GM21723 (cell line): ENCODE results near the gene PTPN7.
"Not testable (repeated sequence)": the region's sequence is repeated elsewhere in the genome, so short reads cannot be mapped to it uniquely, and the experiment has no call there.

Experiments
- ATAC-seq: cut with Tn5 transposase; IDR thresholded peaks from one replicate; pipeline ENCODE4 v1.9.1; 2021; ENCODE audit warnings: mild to moderate bottlenecking, moderate library complexity; ENCODE audit not compliant: unreplicated experiment

The PTPN7 gene

DNA sequence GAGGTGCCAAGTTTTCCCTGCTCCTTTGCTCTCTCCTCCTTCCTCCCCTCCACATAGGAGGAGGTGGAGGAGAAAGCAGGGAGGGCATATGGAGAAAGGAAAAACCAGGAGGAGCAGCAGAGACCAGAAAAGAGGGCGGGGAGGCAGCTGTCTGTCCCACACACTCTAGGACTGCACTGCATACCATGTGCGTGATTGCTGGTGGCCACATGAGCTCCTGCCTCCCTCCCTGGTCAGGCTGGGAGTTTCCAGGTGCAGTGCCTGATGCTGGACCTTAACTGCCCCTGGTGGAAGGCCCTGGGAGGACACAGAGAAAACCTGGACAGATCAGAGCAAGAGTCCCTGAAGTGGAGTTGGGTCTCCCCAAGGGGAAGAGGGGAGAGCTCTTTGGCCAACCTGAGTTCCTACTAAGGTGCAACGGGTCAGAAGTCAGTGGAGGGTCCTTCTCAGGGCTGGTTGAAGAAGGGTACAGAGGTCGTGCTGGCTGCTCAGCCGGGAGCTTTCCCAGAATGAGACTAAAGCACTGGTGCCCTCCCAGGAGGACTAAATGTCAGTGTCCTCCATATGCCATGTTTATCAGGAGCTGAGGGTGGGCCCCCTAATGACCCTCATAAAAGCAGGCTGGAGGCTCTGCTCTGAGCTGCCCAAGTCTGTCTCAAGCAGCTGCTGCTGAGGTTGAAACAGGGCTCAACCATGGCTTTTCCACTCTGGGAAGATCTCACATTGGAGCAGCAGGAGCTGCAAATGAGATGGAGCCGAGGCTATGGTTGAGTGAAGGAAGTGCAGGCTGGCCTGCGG lies 29.7 kb upstream of the PTPN7 start:
- ATAC-seq: no peak

DNA sequence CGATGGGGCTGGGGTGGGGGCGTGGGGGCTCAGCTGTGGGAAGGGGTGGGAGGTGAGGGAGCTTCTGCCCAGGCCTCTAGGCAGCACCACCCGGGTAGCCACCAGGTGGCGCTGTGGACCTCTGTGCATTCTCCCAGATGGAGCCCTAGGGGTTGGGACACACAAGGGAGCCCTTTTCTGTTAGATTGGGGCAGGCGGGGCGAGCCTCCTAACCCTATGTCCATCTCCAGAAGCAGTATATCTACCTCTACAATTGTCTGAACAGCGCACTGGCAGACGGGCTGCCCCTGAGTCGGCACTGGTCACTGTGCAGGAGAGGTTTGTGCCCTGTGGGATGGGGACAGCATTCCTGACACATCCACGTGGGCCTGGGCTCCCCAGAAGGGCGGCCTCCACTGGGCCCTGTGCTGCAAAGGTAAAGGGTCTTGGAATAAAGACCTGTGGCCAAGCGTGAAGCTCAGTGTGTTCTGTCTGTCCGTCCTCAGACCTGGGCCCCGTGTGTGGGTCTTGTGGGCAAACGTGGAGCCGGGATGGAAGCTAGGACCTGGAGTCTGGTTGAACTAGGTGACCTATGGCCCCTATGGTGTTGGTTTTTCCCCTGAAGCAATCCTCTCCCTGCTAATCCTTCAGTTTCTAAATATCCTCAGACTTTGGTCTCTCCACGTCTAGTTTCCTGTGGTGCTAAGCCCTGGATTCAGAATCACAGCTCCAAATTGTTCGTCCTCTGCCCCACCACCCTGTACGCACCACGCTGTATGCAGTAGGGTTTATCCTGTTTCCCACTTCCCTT lies 28.8 kb upstream of the PTPN7 start:
- ATAC-seq: peak; percentile 53

GRCh38 chr1:202187697-202188407 lies 27.4 kb upstream of the PTPN7 start:
- no peak for ATAC-seq

DNA sequence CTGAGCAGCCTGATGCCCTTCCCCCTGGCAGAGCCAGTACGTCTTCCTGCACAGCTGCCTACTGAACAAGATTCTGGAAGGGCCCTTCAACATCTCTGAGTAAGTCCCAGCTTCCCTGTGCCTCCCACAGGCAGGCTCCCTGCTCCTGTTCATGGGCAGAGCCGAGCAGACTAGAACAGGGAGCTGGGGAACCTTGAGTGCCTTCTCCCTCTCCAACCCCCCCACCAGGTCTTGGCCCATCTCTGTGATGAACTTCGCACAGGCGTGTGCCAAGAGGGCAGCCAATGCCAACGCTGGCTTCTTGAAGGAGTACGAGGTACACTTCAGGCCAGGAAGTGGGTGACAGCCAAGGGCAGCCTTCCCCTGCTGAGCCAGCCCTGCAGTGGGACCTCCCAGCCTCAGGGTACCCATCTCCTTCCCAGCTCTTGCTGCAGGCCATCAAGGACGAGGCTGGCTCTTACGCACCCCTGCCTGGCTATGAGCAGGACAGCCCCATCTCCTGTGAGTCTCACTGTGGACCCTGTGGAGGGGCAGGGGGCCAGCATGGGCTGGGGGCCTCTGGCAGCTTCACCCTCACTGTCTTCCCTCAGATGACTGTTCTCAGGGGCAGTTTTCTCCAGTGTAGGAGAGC lies 26.8 kb upstream of the PTPN7 start:
- ATAC-seq: no peak

DNA sequence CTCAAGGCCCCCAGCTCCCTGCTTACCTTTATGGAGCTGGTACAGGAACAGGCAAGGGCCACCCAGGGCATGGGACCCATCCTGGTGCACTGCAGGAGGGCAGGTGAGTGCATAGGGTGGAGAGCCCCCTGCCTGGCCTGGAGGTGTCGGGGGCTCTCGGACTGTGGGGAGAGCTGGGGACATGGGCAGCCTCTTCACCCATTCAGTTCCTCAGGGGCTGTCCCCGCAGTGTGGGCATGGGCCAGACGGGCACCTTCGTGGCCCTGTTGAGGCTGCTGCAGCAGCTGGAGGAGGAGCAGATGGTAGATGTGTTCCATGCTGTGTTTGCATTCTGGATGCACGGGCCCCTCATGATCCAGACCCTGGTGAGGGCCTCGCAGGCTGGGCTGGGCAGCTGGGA lies 25.9 kb upstream of the PTPN7 start:
- no peak for ATAC-seq

GRCh38 chr1:202184750-202185460 lies 24.5 kb upstream of the PTPN7 start:
- no peak for ATAC-seq

DNA sequence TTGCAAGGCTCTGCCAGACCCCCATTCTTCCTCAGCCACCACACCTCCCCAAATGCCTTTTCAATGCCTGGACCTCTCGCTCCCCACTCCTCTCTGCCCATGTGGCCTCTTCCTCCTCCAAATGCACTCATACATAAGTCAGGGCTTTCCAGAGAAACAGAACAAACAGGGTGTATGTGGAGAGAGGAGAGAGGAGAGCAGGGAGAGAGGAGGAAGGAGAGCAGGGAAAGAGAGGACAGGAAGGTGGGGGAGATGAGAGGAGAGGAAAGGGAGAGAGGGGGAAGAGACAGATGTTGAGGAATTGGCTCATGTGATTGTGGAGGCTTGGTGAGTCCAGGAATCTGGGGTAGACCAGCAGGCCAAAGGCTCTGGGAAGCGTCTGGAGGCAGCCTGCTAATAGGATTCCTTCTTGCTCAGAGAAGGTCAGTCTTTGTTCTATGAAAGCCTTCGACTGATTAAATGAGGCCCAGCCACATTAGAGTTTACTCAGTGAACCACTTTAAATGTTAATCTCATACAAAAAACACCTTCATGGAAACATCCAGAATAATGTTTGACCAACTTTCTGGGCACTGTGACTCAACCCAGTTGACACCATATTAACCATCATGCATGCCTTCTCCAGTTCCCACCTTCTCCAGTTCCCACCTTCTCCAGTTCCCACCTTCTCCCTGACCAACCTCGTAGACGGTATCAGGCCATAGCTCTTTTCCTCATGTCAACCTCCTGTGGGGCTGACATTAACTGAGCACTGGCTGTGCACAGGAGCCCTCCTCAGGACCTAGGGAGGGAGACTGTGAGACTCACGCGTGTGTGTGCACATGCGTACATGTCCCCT lies 21.9 kb upstream of the PTPN7 start:
- ATAC-seq: no peak

DNA sequence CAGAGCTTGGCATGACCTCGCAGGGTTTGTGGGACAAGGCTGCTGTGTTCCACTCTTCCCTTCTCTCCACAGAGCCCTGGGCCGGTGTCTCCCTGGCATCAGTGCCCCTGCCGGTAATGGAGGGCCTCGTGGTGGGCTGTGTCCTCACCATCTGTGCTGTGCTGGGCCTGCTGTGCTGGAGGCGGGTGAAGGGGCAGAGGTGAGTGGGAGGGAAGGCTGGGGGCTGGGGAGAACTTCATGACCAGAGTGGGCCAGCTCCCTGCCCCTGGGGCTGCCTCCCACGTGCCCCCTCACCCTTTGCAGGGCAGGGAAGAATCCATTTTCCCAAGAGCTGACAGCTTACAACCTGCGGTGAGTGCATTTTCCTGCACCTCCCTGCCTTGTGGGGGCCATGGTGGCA lies 21.2 kb upstream of the PTPN7 start:
- no peak for ATAC-seq

DNA sequence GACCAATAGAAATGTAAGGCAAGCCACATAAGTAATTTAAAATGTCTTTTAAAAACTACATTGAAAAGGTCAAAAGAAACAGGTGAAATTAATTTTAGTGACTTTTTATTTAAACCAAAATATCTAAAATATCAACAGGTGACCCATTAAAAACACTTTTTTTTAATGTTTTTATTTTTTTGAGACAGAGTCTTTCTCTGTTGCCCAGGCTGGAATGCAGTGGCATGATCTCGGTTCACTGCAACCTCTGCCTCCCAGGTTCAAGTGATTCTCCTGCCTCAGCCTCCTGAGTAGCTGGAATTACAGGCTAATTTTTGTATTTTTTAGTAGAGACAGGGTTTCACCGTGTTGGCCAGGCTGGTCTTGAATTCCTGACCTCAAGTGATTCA lies 20.3 kb upstream of the PTPN7 start:
- not testable (repeated sequence) for ATAC-seq

- ATAC-seq: no peak
Observed at GRCh38 chr1:202179828-202180750, 19.7 kb upstream of the PTPN7 start.

GRCh38 chr1:202176949-202177927 lies 16.8 kb upstream of the PTPN7 start:
- no peak for ATAC-seq

DNA sequence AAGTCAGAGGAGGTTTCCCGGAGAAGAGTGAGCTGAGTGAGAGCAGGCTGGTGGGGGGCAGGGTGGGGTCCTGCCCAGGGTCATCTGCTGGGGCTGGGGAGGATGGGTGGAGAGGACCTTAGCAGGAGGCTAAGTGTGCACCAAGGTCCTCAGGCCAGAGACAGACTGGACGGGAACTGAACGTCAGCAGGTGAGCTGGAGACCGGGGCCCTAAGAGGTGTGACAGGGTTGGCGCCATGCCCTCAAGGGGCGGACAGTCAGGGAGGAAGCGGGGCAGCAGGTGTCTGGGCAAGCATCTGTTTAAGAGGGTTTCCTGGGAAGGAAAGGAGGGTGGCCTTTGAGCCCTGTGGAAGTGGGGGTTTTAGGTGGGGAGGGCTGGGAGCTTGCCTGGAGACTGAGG lies 13.6 kb upstream of the PTPN7 start:
- no peak for ATAC-seq

- no peak for ATAC-seq
Observed at GRCh38 chr1:202172015-202172355, 11.6 kb upstream of the PTPN7 start.

- ATAC-seq: no peak
Observed at GRCh38 chr1:202171292-202172014, 11.1 kb upstream of the PTPN7 start.

GRCh38 chr1:202170726-202171125 lies 10.3 kb upstream of the PTPN7 start:
- no peak for ATAC-seq

- ATAC-seq: no peak
Observed at GRCh38 chr1:202168861-202169260, 8.5 kb upstream of the PTPN7 start.
